Pancreas (tissue), 10 donors: ENCODE measurements around the gene SYNJ2BP. TPM values are rescaled to one million over a fixed set of nuclear protein-coding genes. Genes with fewer than 3 reads are reported as not detected.

Source experiments
- ATAC-seq, 4 donors: fragments of 200-7000 bp; cut with Tn5 transposase; one replicate each; pipeline versions ENCODE4 v1.8.0 to v1.9.1; 2020; ENCODE audit warnings: mild to moderate bottlenecking in 4 of 4, moderate library complexity in 4 of 4
- DNase-seq, 6 donors: peaks; one replicate each; pipeline ENCODE4 v3.0.0-alpha.2; 2020
- FAIRE-seq: peaks from 2 replicates; lab custom pipeline; 2012; peaks lifted over from hg19 to GRCh38; lab: Jason Lieb, UNC
- H3K27ac ChIP-seq, 4 donors: fragments of 200-600 bp; sonication (generic); 1 replicate in 3 of 4; 2 replicates in 1 of 4; pipeline versions ENCODE4 v1.5.0 to v1.8.0; 2020
- H3K27me3 ChIP-seq, 4 donors: fragments of 200-600 bp; one replicate each; pipeline ENCODE4 v1.8.0; 2021
- H3K36me3 ChIP-seq, 3 donors: fragments of 200-600 bp; sonication (generic) in 1 of 3; one replicate each; pipeline versions ENCODE4 v1.5.0 to v1.8.0; 2020 to 2021
- H3K4me1 ChIP-seq, 3 donors: fragments of 200-600 bp; one replicate each; pipeline ENCODE4 v1.8.0; 2021
- H3K4me3 ChIP-seq, 4 donors: fragments of 200-600 bp; sonication (generic) in 2 of 4; one replicate each; pipeline versions ENCODE4 v1.5.0 to v1.8.0; 2020 to 2021
- H3K9me3 ChIP-seq, 4 donors: fragments of 200-600 bp; one replicate each; pipeline ENCODE4 v1.8.0; 2021
- WGBS, 2 donors: extraction: QIAGEN DNeasy Blood & Tissue Kit; methylation state at CpG; one replicate each; pipeline ENCODE4 v1.1.7; 2013; 5-methylcytosine and 5-hydroxymethylcytosine counted together
- intact Hi-C, 3 donors: fragments of 100-400 bp; cut with DNase I; formaldehyde crosslinking; loops; one replicate each; pipeline versions ENCODE4 v1.11.1 to v1.14.2; 2022
- polyA plus RNA-seq, 2 donors: library from polyadenylated mRNA; stranded (reverse); fragments of 200-250 nt; gene quantifications; one replicate each; pipeline ENCODE4 v1.2.3, GENCODE V29; 2013
- total RNA-seq, 6 donors: library from RNA; stranded (reverse); fragmentation: NEBNext Ultra II Directional in 4 of 6; extraction: Animal tissue kit (Norgen Biotek cat#: 25700) in 4 of 6; gene quantifications; one replicate each; pipeline versions ENCODE4 v1.2.1 to v1.2.4, GENCODE V29; 2021 to 2023
- TF ChIP-seq, protein P1 (sequence below), 4 donors: fragments of 200-600 bp; sonication (generic) in 3 of 4; IDR thresholded peaks; one replicate each; pipeline versions ENCODE4 v1.5.0 to v1.8.0; 2021; ENCODE audit warnings: antibody characterized with exemption in 4 of 4
- donor health status: healthy with polysubstance abuse.
- donor health status: DM: no; HTN: no; CAD: no; lungs with moderate emphysema.
- donor health status: DM: no; HTN: no; CAD: no.
- donor health status: control.
- donor health status: control.
- donor health status: Bipolar disorder and iron deficiency.
- donor health status: DM: yes; HTN: yes; CAD: no.
- donor health status: DM: no; HTN: no; CAD: no.
- donor health status: DM: no; HTN: no; CAD: no.
- donor health status: DM: yes; HTN: yes; CAD: no.

The SYNJ2BP gene
- total and polyA plus RNA-seq, 8 donors = 5.0 to 20.5 (median 11.7) TPM

DNA sequence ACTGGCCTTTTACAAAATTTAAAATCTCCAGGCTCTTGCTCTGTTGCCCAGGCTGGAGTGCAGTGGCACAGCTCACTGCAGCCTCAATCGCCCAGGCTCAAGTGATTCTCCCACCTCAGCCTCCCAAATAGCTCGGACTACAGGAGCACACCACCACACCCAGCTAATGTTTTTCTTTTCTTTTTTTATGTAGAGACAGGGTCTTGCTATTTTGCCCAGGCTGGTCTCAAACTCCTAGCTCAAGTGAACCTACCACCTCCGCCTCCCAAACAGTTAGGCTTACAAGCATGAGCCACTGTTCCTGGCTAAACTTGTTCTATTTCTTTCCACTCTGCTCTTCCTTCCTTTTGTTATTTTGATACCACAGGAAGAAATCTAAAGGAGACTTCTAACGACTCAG is 15.2 kb downstream of the SYNJ2BP start:
- no peak for DNase-seq

DNA sequence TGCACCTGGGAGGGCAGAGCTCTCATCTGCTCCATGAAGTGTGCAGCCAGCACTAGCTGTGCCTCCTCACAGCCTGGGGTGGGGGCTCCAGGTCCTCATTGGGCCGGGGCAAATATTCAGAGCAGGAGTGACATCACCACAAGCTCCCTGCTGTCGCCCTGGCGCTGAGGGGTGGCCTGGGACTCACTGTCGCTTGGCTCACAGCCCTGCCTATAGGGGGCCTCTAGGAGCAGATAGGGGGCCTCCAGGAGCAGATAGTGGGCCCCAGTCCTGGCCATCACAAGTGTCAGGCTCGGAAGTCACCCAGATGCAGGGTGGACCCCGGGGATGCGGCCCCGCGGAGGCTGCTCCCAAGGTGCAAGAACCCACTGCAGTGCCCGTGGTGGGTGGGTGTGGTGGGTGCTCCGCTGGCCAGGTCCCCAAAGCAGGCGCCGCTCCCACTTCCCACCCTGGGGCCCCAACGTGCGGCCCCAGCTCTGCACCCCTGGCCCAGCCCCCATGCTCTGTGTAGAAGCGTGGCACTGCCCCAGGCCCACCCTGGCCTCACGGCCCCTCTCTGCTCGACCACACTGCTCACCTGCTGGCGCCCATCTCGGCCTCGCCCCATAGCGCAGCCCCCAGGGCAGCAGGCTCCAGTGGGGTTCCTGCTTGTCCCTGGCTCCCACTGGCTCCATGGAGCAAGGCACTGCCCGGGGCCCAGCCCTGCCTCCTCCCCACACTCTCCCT is 18.0 kb downstream of the SYNJ2BP start:
- FAIRE-seq (no peak), DNase-seq (peak in 2 of 6 donors; percentile 11 to 64), ATAC-seq (no peak)
- H3K36me3 ChIP-seq = peaks cover 0 to 4% (median 0%) of the 10 kb centered on the region in 3 donors
- TF ChIP-seq, protein P1, sequence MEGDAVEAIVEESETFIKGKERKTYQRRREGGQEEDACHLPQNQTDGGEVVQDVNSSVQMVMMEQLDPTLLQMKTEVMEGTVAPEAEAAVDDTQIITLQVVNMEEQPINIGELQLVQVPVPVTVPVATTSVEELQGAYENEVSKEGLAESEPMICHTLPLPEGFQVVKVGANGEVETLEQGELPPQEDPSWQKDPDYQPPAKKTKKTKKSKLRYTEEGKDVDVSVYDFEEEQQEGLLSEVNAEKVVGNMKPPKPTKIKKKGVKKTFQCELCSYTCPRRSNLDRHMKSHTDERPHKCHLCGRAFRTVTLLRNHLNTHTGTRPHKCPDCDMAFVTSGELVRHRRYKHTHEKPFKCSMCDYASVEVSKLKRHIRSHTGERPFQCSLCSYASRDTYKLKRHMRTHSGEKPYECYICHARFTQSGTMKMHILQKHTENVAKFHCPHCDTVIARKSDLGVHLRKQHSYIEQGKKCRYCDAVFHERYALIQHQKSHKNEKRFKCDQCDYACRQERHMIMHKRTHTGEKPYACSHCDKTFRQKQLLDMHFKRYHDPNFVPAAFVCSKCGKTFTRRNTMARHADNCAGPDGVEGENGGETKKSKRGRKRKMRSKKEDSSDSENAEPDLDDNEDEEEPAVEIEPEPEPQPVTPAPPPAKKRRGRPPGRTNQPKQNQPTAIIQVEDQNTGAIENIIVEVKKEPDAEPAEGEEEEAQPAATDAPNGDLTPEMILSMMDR (IDR thresholded peaks at IDR 0.05) = no peak
- H3K9me3 ChIP-seq = no peaks in the 10 kb centered on the region
- H3K27ac ChIP-seq = no peak overlapping the region
- H3K27me3 ChIP-seq = no peaks in the 10 kb centered on the region
- no peaks in the 10 kb centered on the region for H3K4me1 ChIP-seq
- 97 to 99% methylated on average over 21 to 23 of the region's 23 CpGs for WGBS, 2 donors
- intact Hi-C loops = no loop called here
- H3K4me3 ChIP-seq = no peak overlapping the region

More for the DNA sequence above, 15.2 kb downstream of the SYNJ2BP start:
- Histone ChIP-seq H3K4me3 (no peak overlapping the region), H3K27ac (no peak overlapping the region), H3K36me3 (peaks cover 0 to 4% (median 0%) of the 10 kb centered on the region in 3 donors), H3K9me3 (no peaks in the 10 kb centered on the region), H3K27me3 (no peaks in the 10 kb centered on the region), H3K4me1 (no peaks in the 10 kb centered on the region)
- ATAC-seq (no peak), FAIRE-seq (no peak)
- intact Hi-C loops = no loop called here
- TF ChIP-seq, protein P1 (IDR thresholded peaks at IDR 0.05) = no peak
- WGBS, 2 donors = 83 to 95% methylated on average over 4 of the region's 4 CpGs

DNA sequence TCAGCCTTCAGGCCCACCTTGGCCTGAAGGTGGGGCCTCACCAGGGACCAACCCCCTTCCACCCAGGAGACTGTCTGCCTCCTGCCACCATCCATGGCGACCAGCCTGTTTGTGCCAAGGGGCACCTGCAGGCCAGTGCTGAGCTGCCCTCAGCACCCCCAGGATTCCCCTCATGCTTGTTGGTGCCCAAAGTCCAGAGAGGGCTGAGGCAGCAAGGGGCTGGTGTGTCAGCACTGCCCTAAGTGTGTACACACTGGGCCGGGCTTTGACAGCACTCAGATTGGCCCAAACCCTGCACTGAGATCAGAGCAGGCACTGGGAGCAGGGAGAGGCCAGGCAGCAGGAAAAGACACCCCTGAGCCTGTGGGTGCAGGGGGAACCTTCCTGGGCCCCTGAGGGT is 18.6 kb downstream of the SYNJ2BP start:
- intact Hi-C loops = no loop called here
- TF ChIP-seq, protein P1 (IDR thresholded peaks at IDR 0.05) = no peak
- Histone ChIP-seq H3K27ac (no peak overlapping the region), H3K27me3 (no peaks in the 10 kb centered on the region), H3K9me3 (no peaks in the 10 kb centered on the region), H3K4me3 (no peak overlapping the region), H3K4me1 (no peaks in the 10 kb centered on the region), H3K36me3 (peaks cover 0 to 4% (median 0%) of the 10 kb centered on the region in 3 donors)
- DNase-seq = peak in 2 of 6 donors; percentile 12 to 49
- no peak for ATAC-seq
- no peak for FAIRE-seq
- WGBS, 2 donors = 99 to 100% methylated on average over 2 of the region's 2 CpGs

DNA sequence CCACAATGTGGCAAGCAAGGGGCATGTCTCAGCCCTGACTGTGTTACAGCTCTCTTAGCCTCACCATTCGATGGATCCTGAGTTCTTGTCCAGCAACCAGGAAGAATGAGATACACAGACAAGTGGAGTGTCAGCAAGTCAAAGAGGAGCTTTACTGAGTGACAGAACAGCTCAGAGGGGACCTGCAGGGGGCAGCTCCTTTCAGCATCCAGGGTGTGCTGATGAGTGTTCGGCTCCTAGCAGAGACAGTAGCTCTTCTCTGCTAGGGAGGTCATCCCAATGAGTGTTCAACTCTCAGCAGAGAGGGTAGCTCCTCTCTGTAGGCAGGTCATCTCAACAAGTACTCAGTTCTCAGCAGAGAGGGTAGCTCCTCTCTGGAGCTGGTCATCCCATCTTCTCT is 19.1 kb downstream of the SYNJ2BP start:
- intact Hi-C loops = no loop called here
- no peaks in the 10 kb centered on the region for H3K4me1 ChIP-seq
- no peak overlapping the region for H3K27ac ChIP-seq
- WGBS, 2 donors = 94 to 99% methylated on average over 2 of the region's 2 CpGs
- FAIRE-seq (no peak), DNase-seq (no peak), ATAC-seq (no peak)
- H3K9me3 ChIP-seq = no peaks in the 10 kb centered on the region
- TF ChIP-seq, protein P1 (IDR thresholded peaks at IDR 0.05) = no peak
- peaks cover 0 to 4% (median 0%) of the 10 kb centered on the region in 3 donors for H3K36me3 ChIP-seq
- H3K27me3 ChIP-seq = no peaks in the 10 kb centered on the region
- H3K4me3 ChIP-seq = no peak overlapping the region

DNA sequence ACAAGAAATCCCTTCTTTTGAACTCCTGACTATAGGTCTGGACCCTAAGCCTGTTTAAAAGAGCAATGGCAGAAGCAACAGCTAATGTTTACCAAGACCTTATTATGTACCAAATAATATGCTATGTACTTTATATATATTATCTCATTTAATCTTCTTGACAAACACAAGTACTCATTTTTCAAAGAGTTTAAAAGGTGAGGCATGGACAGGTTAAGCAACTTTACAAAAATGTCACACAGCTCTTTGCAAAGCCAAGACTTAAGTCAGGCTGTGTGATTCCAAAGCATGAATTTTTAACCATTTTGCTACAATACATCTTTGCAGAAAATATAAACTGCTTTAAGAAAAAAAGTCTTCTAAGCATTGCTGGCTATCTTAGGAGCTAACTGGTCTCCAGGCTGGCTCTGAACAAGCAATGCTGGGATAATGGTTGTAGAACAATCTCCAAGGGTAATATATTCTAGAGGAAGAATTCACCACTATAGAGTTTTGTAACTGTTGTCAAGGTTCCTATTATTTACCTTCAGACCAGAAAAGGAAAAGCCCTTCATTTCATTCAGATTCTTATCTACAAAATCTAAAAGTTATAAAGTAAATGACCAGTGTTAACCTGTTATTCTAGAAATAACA is 22.1 kb downstream of the SYNJ2BP start:
- H3K36me3 ChIP-seq = peaks cover 0 to 4% (median 0%) of the 10 kb centered on the region in 3 donors
- no peaks in the 10 kb centered on the region for H3K9me3 ChIP-seq
- H3K4me3 ChIP-seq = no peak overlapping the region
- TF ChIP-seq, protein P1 (IDR thresholded peaks at IDR 0.05) = no peak
- DNase-seq = no peak
- no peak overlapping the region for H3K27ac ChIP-seq
- no peak for FAIRE-seq
- intact Hi-C loops = no loop called here
- no peak for ATAC-seq
- no peaks in the 10 kb centered on the region for H3K4me1 ChIP-seq
- no peaks in the 10 kb centered on the region for H3K27me3 ChIP-seq
